Effector memory CD4-positive, alpha-beta T cell (primary cell): ENCODE results near the gene PSMD8.
A peak's percentile ranks its signal among the peaks of the same experiment; 100 is the strongest.
"Not testable (repeated sequence)": the region's sequence is repeated elsewhere in the genome, so short reads cannot be mapped to it uniquely, and the experiment has no call there.

Experiments used
- DNase-seq, 3 donors: peaks; one replicate each; pipeline ENCODE4 v3.0.0-alpha.2; 2020
- H3K27ac ChIP-seq: 2 replicates; pipeline ENCODE4 v1.7.0; 2013; ENCODE audit warnings: mild to moderate bottlenecking, low read length, moderate library complexity; ENCODE audit not compliant: insufficient read depth, poor library complexity, severe bottlenecking
- H3K27me3 ChIP-seq: replicated peaks from 2 replicates; pipeline ENCODE4 v1.7.0; 2013; ENCODE audit warnings: mild to moderate bottlenecking, low read length; ENCODE audit not compliant: insufficient read depth, control insufficient read depth, poor library complexity, severe bottlenecking
- H3K36me3 ChIP-seq: 2 replicates; pipeline ENCODE4 v1.7.0; 2013; ENCODE audit warnings: mild to moderate bottlenecking, low read length, moderate library complexity; ENCODE audit not compliant: control insufficient read depth, insufficient read depth
- H3K4me1 ChIP-seq: 2 replicates; pipeline ENCODE4 v1.7.0; 2013; ENCODE audit warnings: low read length, mild to moderate bottlenecking; ENCODE audit not compliant: control insufficient read depth, insufficient read depth, poor library complexity, severe bottlenecking
- H3K4me3 ChIP-seq: 2 replicates; pipeline ENCODE4 v1.7.0; 2013; ENCODE audit warnings: low read length, low read depth, mild to moderate bottlenecking; ENCODE audit not compliant: insufficient read depth, poor library complexity, severe bottlenecking
- H3K9me3 ChIP-seq: 2 replicates; pipeline ENCODE4 v1.7.0; 2013; ENCODE audit warnings: mild to moderate bottlenecking, low read length, moderate library complexity; ENCODE audit not compliant: control insufficient read depth

Gene PSMD8

DNA sequence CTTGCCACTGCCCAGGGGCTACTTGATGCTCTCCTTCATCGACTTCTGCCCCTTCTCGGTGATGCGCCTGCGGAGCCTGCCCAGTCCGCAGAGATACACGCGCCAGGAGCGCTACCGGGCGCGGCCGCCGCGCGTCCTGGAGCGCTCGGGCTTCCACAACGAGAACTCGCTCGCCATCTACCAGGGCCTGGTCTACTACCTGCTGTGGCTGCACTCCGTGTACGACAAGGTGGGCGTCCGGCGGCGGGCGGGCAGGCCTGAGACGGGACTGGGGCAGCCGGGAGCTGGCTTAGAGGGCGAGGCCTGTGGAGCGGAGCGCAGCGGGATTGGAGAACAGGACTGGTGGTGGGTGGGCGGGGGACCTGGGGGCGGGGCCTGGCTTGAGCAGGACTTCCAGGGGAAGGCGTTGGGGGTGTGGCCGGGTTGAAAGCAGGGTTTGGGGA, 12.7 kb upstream of the PSMD8 start:
- no peaks in the 10 kb centered on the region for H3K9me3 ChIP-seq
- H3K4me1 ChIP-seq = peaks cover 15% of the 10 kb centered on the region
- no peaks in the 10 kb centered on the region for H3K36me3 ChIP-seq
- no peaks in the 10 kb centered on the region for H3K27me3 ChIP-seq
- no peak overlapping the region for H3K27ac ChIP-seq
- peak; percentile 42 to 54 (median 45) for DNase-seq
- H3K4me3 ChIP-seq = peak overlapping the region; percentile 70

DNA sequence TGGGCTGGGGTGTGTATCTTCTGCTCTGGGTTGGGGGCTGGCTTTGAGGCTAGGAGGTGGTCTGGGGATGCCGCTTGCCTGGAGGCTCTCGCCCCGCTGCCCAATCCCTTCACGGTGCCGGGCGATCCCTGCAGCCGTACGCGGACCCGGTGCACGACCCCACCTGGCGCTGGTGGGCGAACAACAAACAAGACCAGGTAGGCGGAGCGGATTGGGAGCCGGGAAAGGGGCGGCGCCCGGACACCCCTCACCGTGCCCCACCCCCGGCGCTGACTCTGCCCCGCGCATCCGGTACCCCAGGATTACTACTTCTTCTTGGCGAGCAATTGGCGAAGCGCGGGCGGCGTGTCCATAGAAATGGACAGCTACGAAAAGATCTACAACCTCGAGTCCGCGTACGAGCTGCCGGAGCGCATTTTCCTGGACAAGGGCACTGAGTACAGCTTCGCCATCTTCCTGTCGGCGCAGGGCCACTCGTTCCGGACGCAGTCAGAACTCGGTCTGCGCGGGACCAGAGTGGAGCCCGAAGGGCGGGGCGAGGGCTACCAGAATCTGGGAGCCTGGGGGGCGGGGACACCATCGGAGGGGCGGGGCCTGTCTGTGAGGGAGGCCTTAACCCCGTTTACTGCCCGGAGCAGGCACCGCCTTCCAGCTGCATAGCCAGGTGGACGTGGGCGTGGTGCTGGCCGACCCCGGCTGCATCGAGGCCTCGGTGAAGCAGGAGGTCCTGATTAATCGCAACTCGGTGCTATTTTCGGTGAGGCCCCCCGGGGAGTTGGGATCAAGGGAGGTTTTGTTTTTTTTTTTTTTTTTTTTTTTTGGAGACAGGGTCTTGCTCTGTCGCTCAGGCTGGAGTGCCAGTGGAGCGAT, 12.1 kb upstream of the PSMD8 start:
- no peaks in the 10 kb centered on the region for H3K9me3 ChIP-seq
- no peaks in the 10 kb centered on the region for H3K27me3 ChIP-seq
- H3K27ac ChIP-seq = no peak overlapping the region
- H3K4me1 ChIP-seq = peaks cover 15% of the 10 kb centered on the region
- H3K4me3 ChIP-seq = peak overlapping the region; percentile 70
- DNase-seq = peak; percentile 54 to 71 (median 54)
- H3K36me3 ChIP-seq = no peaks in the 10 kb centered on the region

DNA sequence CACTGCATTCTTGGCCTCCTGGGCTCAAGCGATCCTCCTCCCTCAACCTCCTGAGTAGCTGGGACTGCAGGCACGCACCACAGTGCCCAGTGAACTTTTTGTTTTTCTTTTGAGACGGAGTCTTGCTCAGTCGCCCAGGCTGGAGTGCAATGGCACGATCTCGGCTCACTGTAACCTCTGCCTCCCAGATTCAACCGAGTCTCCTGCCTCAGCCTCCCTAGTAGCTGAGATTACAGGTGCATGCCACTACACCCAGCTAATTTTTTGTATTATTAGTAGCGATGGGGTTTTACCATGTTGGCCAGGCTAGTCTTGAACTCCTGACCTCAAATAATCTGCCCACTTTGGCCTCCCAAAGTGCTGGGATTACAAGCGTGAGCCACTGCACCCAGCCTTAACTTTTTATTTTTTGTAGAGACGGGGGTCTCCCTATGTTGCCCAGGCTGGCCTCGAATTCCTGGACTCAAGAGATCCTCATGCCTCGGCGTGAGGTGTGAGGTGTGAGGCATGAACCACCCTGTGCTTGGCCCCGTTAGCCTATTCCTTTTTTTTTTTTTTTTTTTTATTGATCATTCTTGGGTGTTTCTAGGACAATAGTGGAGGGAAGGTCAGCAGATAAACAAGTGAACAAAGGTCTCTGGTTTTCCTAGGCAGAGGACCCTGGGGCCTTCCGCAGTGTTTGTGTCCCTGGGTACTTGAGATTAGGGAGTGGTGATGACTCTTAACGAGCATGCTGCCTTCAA, 11.3 kb upstream of the PSMD8 start:
- H3K4me3 ChIP-seq = peak overlapping the region; percentile 70
- H3K36me3 ChIP-seq, H3K27me3 ChIP-seq: not testable (repeated sequence)

DNA sequence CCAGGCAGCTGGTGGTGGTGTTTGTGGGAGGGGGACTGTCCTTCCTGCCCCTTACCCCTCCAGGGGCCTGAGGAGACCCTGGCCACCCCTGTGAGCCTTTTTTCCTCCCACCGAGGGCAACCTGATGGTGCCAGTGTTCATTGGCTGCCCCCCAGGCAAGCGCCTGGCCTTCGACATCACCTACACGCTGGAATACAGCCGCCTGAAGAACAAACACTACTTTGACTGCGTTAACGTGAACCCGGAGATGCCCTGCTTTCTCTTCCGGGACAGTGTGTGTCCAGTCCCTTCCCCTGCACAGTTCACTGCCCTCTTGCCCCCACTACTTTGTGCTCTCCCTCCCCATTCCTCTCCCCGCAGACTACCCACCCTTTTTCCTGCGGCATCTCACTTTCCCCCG, 7.3 kb upstream of the PSMD8 start:
- H3K36me3 ChIP-seq = no peaks in the 10 kb centered on the region
- H3K27ac ChIP-seq = no peak overlapping the region
- H3K4me1 ChIP-seq = peaks cover 8% of the 10 kb centered on the region
- no peaks in the 10 kb centered on the region for H3K9me3 ChIP-seq
- DNase-seq = no peak
- H3K27me3 ChIP-seq = no peaks in the 10 kb centered on the region
- H3K4me3 ChIP-seq = no peak overlapping the region

More for the DNA sequence above, 11.3 kb upstream of the PSMD8 start:
- H3K27ac ChIP-seq, H3K9me3 ChIP-seq, DNase-seq: not testable (repeated sequence)
- H3K4me1 ChIP-seq = peaks cover 15% of the 10 kb centered on the region

DNA sequence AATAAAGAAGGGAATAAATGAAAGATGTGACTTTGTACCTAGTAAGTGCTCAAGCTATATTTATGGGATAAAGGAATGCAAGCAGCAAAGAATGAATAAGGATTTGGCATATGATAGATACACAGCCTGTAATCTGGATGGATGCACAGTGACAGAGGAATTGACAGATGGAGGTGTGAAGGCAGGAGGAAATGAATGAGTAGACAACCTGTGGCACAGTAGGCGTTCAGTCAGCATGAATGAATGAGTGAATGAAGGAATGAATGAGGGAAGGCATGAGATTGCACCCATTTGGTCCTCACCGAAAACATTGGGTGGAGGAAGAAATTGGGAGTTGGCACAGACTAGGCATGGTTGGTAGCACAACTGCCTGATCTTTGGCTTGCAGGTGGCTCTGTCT, 4.8 kb upstream of the PSMD8 start:
- H3K27ac ChIP-seq = no peak overlapping the region
- no peaks in the 10 kb centered on the region for H3K4me1 ChIP-seq
- no peaks in the 10 kb centered on the region for H3K9me3 ChIP-seq
- H3K36me3 ChIP-seq = no peaks in the 10 kb centered on the region
- H3K27me3 ChIP-seq = no peaks in the 10 kb centered on the region
- no peak for DNase-seq
- no peak overlapping the region for H3K4me3 ChIP-seq

DNA sequence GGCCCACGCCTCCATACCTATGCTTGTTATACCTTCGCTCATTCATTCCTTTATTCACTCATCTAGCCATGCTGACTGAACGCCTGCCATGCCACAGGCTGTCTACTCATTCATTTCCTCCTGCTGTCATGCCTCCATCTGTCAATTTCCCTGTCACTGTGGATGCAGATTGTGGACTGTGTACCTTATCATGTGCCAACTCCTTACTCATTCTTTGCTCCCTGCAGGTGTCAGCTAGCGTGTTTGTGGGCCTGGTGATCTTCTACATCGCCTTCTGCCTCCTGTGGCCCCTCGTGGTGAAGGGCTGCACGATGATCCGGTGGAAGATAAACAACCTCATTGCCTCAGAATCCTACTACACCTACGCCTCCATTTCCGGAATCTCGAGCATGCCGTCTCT, 4.1 kb upstream of the PSMD8 start:
- H3K4me3 ChIP-seq = no peak overlapping the region

DNA sequence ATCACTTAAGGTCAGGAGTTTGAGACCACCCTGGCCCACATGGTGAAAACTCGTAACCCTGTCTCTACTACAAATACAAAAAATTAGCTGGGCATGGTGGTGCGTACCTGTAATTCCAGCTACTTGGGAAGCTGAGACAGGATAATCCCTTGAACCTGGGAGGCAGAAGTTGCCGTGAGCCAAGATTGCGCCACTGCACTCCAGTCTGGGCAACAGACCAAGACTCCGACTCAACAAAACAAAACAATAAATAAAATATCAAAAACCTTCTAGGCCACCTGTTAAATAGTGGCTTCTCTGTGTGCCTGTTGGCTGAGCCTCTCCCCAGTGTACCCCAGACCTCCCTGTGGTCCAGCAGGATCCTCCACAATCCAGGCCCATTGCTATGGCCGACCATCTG, 3.3 kb upstream of the PSMD8 start:
- H3K4me1 ChIP-seq = peaks cover 10% of the 10 kb centered on the region
- DNase-seq = no peak

More for the DNA sequence above, 4.1 kb upstream of the PSMD8 start:
- Histone ChIP-seq H3K27ac (no peak overlapping the region), H3K9me3 (no peaks in the 10 kb centered on the region), H3K36me3 (no peaks in the 10 kb centered on the region), H3K4me1 (peaks cover 2% of the 10 kb centered on the region), H3K27me3 (no peaks in the 10 kb centered on the region)
- DNase-seq = no peak

DNA sequence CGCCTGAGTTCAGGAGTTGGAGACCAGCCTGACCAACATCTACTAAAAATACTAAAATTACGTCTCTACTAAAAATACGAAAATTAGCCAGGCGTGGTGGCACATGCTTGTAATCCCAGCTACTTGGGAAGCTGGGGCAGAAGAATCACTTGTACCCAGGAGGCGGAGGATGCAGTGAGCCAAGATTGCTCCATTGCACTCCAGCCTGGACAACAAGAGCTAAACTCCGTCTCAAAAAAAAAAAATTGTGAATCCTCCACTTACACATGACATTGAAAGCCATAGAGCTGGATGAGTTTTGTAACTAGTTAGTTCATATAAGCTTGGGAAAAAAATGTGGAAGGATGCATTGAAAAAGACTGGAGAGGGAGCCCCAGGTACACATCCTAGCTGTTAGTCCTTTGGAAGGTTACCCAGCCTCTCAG, 452 bp upstream of the PSMD8 start:
- Histone ChIP-seq H3K4me1 (peaks cover 12% of the 10 kb centered on the region), H3K36me3 (peaks cover 9% of the 10 kb centered on the region), H3K27ac (peak overlapping the region; percentile 86), H3K4me3 (peak overlapping the region; percentile 39), H3K9me3 (no peaks in the 10 kb centered on the region), H3K27me3 (no peaks in the 10 kb centered on the region)
- DNase-seq = no peak

More for the DNA sequence above, 3.3 kb upstream of the PSMD8 start:
- no peaks in the 10 kb centered on the region for H3K27me3 ChIP-seq
- no peak overlapping the region for H3K27ac ChIP-seq
- H3K4me3 ChIP-seq = no peak overlapping the region
- no peaks in the 10 kb centered on the region for H3K36me3 ChIP-seq
- H3K9me3 ChIP-seq = no peaks in the 10 kb centered on the region

DNA sequence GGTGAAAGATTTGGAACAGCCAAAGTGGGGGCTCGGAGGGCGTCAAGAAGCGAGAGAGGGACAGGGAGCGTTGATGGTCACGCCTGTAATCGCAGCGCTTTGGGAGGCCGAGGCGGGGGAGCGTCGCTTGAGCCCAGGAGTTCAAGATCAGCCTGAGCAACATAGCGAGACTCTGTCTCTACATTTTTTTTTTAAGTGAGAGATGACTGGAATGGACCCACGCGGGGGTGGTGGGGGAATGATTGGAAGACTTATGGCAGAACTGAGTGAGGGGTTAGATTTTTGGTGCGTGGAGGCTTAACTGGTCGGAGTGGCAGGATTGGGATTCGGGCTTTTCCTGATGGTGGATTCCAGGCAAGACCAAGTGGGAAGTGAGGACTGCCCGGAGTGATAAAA, 725 bp downstream of the PSMD8 start:
- Histone ChIP-seq H3K9me3 (no peaks in the 10 kb centered on the region), H3K4me3 (peak overlapping the region; percentile 86), H3K4me1 (peaks cover 12% of the 10 kb centered on the region), H3K27ac (peak overlapping the region; percentile 86), H3K36me3 (peaks cover 19% of the 10 kb centered on the region), H3K27me3 (no peaks in the 10 kb centered on the region)
- no peak for DNase-seq

DNA sequence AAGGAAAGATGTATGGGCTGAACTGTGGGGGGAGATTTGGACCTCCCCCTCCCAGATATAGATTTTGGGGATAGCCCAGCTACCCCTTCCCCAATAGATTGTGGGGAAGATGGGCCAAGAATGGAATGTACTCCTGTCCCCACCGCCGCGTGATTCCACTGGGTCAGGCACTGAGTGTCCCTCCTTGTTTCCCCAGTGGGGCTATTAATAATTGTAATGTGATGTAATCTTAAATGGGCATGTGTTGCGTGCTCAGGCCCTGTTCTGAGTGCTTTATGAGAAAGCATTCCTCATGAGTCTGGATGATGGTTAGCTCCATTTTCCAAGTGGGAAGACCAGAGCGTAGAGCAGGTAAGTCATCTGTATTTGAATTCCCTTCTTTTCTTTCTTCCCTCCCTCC, 1.4 kb downstream of the PSMD8 start:
- peaks cover 26% of the 10 kb centered on the region for H3K36me3 ChIP-seq
- no peaks in the 10 kb centered on the region for H3K27me3 ChIP-seq
- no peaks in the 10 kb centered on the region for H3K9me3 ChIP-seq
- H3K4me1 ChIP-seq = peaks cover 12% of the 10 kb centered on the region
- DNase-seq = no peak
- H3K4me3 ChIP-seq = peak overlapping the region; percentile 86
- no peak overlapping the region for H3K27ac ChIP-seq
